H9 (cell line): Measurements from ENCODE around the gene NMRK1. TPM values are rescaled to one million over a fixed set of nuclear protein-coding genes. Genes with fewer than 3 reads are reported as not detected.

Experiments
- DNase-seq: peaks from one replicate; pipeline ENCODE4 v3.0.0-alpha.2; 2017
- H2AFZ ChIP-seq: one replicate; pipeline ENCODE4 v1.6.1; 2013; ENCODE audit warnings: mild to moderate bottlenecking, low read length, control low read depth, moderate library complexity
- H2AK5ac ChIP-seq: 2 replicates; pipeline ENCODE4 v1.6.1; 2013; ENCODE audit warnings: low read length, control low read depth, mixed read lengths; ENCODE audit not compliant: insufficient read length
- H2BK120ac ChIP-seq: one replicate; pipeline ENCODE4 v1.6.1; 2013; ENCODE audit warnings: low read depth, mild to moderate bottlenecking, low read length, control low read depth, inconsistent platforms; ENCODE audit not compliant: poor library complexity, severe bottlenecking
- H2BK12ac ChIP-seq: 2 replicates; pipeline ENCODE4 v1.6.1; 2013; ENCODE audit warnings: low read length, control low read depth, mixed read lengths, low read depth; ENCODE audit not compliant: insufficient read length
- H2BK15ac ChIP-seq: 2 replicates; pipeline ENCODE4 v1.6.1; 2013; ENCODE audit warnings: low read depth, low read length, control low read depth
- H2BK20ac ChIP-seq: one replicate; pipeline ENCODE4 v1.6.1; 2013; ENCODE audit warnings: low read depth, mild to moderate bottlenecking, low read length, control low read depth, inconsistent platforms; ENCODE audit not compliant: poor library complexity, severe bottlenecking
- H2BK5ac ChIP-seq: 2 replicates; pipeline ENCODE4 v1.6.1; 2013; ENCODE audit warnings: low read length, control low read depth, mixed read lengths; ENCODE audit not compliant: insufficient read length
- H3K14ac ChIP-seq: 2 replicates; pipeline ENCODE4 v1.6.1; 2013; ENCODE audit warnings: low read length, control low read depth; ENCODE audit not compliant: insufficient read depth
- H3K18ac ChIP-seq: 2 replicates; pipeline ENCODE4 v1.6.1; 2013; ENCODE audit warnings: low read depth, mild to moderate bottlenecking, mixed read lengths, low read length, control low read depth; ENCODE audit not compliant: insufficient read length
- H3K23ac ChIP-seq: 2 replicates; pipeline ENCODE4 v1.6.1; 2013; ENCODE audit warnings: low read length, control low read depth, mixed read lengths, low read depth; ENCODE audit not compliant: insufficient read length
- H3K23me2 ChIP-seq: 2 replicates; pipeline ENCODE4 v1.6.1; 2013; ENCODE audit warnings: low read depth, mild to moderate bottlenecking, mixed read lengths, low read length, control low read depth; ENCODE audit not compliant: insufficient read length, poor library complexity, severe bottlenecking
- H3K27ac ChIP-seq: 2 replicates; pipeline ENCODE4 v1.5.1; 2013; ENCODE audit warnings: low read length, control low read depth, mixed read lengths, low read depth; ENCODE audit not compliant: insufficient read length
- H3K27me3 ChIP-seq: 2 replicates; pipeline ENCODE4 v1.6.1; 2013; ENCODE audit warnings: low read length, control low read depth, inconsistent platforms; ENCODE audit not compliant: insufficient read depth
- H3K4ac ChIP-seq: 2 replicates; pipeline ENCODE4 v1.6.1; 2013; ENCODE audit warnings: low read depth, mild to moderate bottlenecking, control low read depth, inconsistent platforms, low read length, moderate library complexity
- H3K4me1 ChIP-seq: 2 replicates; pipeline ENCODE4 v1.6.1; 2013; ENCODE audit warnings: low read length, control low read depth, inconsistent platforms; ENCODE audit not compliant: insufficient read depth
- H3K4me2 ChIP-seq: 2 replicates; pipeline ENCODE4 v1.6.1; 2013; ENCODE audit warnings: low read length, control low read depth, mixed read lengths; ENCODE audit not compliant: insufficient read length, insufficient read depth
- H3K56ac ChIP-seq: 2 replicates; pipeline ENCODE4 v1.6.1; 2013; ENCODE audit warnings: low read depth, mild to moderate bottlenecking, mixed read lengths, low read length, control low read depth; ENCODE audit not compliant: insufficient read length
- H3K79me1 ChIP-seq: 2 replicates; pipeline ENCODE4 v1.6.1; 2013; ENCODE audit warnings: low read depth, mild to moderate bottlenecking, moderate library complexity, low read length, control low read depth, inconsistent platforms; ENCODE audit not compliant: insufficient read depth, poor library complexity, severe bottlenecking
- H3K79me2 ChIP-seq: 2 replicates; pipeline ENCODE4 v1.6.1; 2013; ENCODE audit warnings: low read length, control low read depth, inconsistent platforms; ENCODE audit not compliant: insufficient read depth
- H3K9ac ChIP-seq: 2 replicates; pipeline ENCODE4 v1.6.1; 2013; ENCODE audit warnings: low read length, control low read depth, mixed read lengths; ENCODE audit not compliant: insufficient read length; ENCODE audit errors: extremely low read depth
- H3K9me3 ChIP-seq: one replicate; pipeline ENCODE4 v1.6.1; 2013; ENCODE audit warnings: low read depth, low read length, inconsistent platforms; ENCODE audit not compliant: control insufficient read depth
- H3T11ph ChIP-seq: one replicate; pipeline ENCODE4 v1.6.1; 2013; ENCODE audit warnings: mild to moderate bottlenecking, low read length, control low read depth, inconsistent platforms
- H4K20me1 ChIP-seq: one replicate; pipeline ENCODE4 v1.6.1; 2013; ENCODE audit not compliant: control insufficient read depth, insufficient read length, insufficient read depth
- H4K5ac ChIP-seq: 2 replicates; pipeline ENCODE4 v1.6.1; 2013; ENCODE audit warnings: low read depth, mild to moderate bottlenecking, mixed read lengths, low read length, control low read depth; ENCODE audit not compliant: insufficient read length
- H4K8ac ChIP-seq: replicated peaks from 2 replicates; pipeline ENCODE4 v1.6.1; 2013; ENCODE audit warnings: low read length, control low read depth, mixed read lengths, low read depth; ENCODE audit not compliant: insufficient read length
- H4K91ac ChIP-seq: 2 replicates; pipeline ENCODE4 v1.6.1; 2013; ENCODE audit warnings: low read depth, mild to moderate bottlenecking, moderate library complexity, mixed read lengths, low read length, control low read depth; ENCODE audit not compliant: insufficient read length
- H3K27ac Mint-ChIP-seq, 3 experiments: 2 replicates in 2 of 3; 3 replicates in 1 of 3; pipeline ENCODE4 v1.8.0; 2020 to 2021; ENCODE audit warnings: mixed read lengths in 3 of 3, mild to moderate bottlenecking in 1 of 3, moderate library complexity in 1 of 3
- H3K27me3 Mint-ChIP-seq: 2 replicates; pipeline ENCODE4 v1.8.0; 2021; ENCODE audit warnings: low read depth, mild to moderate bottlenecking, moderate library complexity, mixed read lengths
- H3K36me3 Mint-ChIP-seq, 3 experiments: 2 replicates in 2 of 3; 3 replicates in 1 of 3; pipeline ENCODE4 v1.8.0; 2020 to 2021; ENCODE audit warnings: low read depth in 3 of 3, mixed read lengths in 3 of 3; ENCODE audit not compliant: insufficient read depth in 1 of 3
- H3K4me1 Mint-ChIP-seq, 2 experiments: 2 replicates each; pipeline ENCODE4 v1.8.0; 2020; ENCODE audit warnings: mixed read lengths in 2 of 2
- H3K4me3 Mint-ChIP-seq, 2 experiments: 2 replicates in 1 of 2; 3 replicates in 1 of 2; pipeline ENCODE4 v1.8.0; 2020 to 2021; ENCODE audit warnings: mild to moderate bottlenecking in 2 of 2, mixed read lengths in 2 of 2, moderate library complexity in 1 of 2
- H3K9me3 Mint-ChIP-seq, 2 experiments: 2 replicates in 1 of 2; 3 replicates in 1 of 2; pipeline ENCODE4 v1.8.0; 2020; ENCODE audit warnings: mild to moderate bottlenecking in 2 of 2, mixed read lengths in 2 of 2, moderate library complexity in 1 of 2
- CTCF ChIP-seq: fragments of 200-600 bp; sonication (generic); conservative IDR thresholded peaks from 3 replicates; pipeline ENCODE4 v1.8.0; 2021; ENCODE audit warnings: antibody characterized with exemption, mild to moderate bottlenecking
- WGBS: extraction: QIAGEN DNeasy Blood & Tissue Kit; methylation state at CpG from one replicate; pipeline ENCODE4 v1.1.7; 2013; ENCODE audit warnings: missing lambda C conversion rate, low lambda C conversion rate, mixed read lengths; ENCODE audit not compliant: insufficient read length; ENCODE audit errors: extremely low coverage; 5-methylcytosine and 5-hydroxymethylcytosine counted together
- total RNA-seq: library from RNA; stranded (reverse); gene quantifications from 2 replicates; pipeline ENCODE4 v1.2.1, GENCODE V29; 2021

Gene NMRK1
- total RNA-seq, 1 experiment from 2014 or later, result 3.0 TPM

DNA sequence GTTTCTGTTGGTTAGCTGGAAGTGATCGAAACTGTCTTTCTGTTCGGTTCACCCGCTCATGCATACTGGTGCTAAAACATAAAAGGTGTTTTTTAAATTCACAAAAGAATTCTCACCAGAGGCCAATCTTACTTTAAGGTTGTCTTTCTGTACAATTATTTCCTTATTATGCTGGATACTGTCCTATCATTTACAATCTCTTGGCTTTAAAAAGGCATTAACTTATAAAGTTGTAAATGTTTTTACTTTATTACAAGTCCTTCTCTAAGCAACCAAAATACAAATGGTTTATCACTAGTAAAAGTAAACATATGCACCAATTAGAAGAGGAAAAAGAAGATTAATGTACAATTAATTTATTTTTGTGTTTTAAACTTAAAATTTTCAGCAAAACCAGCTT, 70.6 kb downstream of the NMRK1 start:
- no peaks in the 10 kb centered on the region for H3K27me3 Mint-ChIP-seq
- Histone ChIP-seq H2AK5ac (no peak overlapping the region), H2BK15ac (no peak overlapping the region), H3K27me3 (no peaks in the 10 kb centered on the region), H3K9ac (no peak overlapping the region), H4K91ac (no peak overlapping the region), H3T11ph (no peak overlapping the region), H4K20me1 (no peaks in the 10 kb centered on the region), H3K23me2 (no peaks in the 10 kb centered on the region), H3K9me3 (no peaks in the 10 kb centered on the region), H3K4me1 (no peaks in the 10 kb centered on the region), H3K23ac (no peak overlapping the region), H3K79me2 (peaks cover 5% of the 10 kb centered on the region; the same call in 1 of the 2 replicates), H3K18ac (no peak overlapping the region), H3K4ac (no peak overlapping the region), H3K4me2 (no peak overlapping the region), H3K79me1 (peaks cover 2% of the 10 kb centered on the region), H2BK5ac (no peak overlapping the region), H3K27ac (no peak overlapping the region), H2BK120ac (no peak overlapping the region), H4K5ac (no peak overlapping the region), H2BK20ac (no peak overlapping the region), H2AFZ (no peak overlapping the region), H4K8ac (no peak overlapping the region), H2BK12ac (no peak overlapping the region), H3K56ac (no peak overlapping the region), H3K14ac (no peak overlapping the region)
- no CpG with 5 or more reads among the region's 3 CpGs for WGBS
- no peaks in the 10 kb centered on the region for H3K9me3 Mint-ChIP-seq
- no peak for DNase-seq
- H3K4me3 Mint-ChIP-seq, result no peak overlapping the region
- H3K27ac Mint-ChIP-seq, result no peak overlapping the region
- no peak for TF ChIP-seq CTCF
- peaks cover 5 to 6% of the 10 kb centered on the region in 2 experiments for H3K4me1 Mint-ChIP-seq
- peaks cover 6 to 24% (median 22%) of the 10 kb centered on the region in 3 experiments; a peak in 5 of 7 replicates for H3K36me3 Mint-ChIP-seq
